HepG2 (cell line): ENCODE results near the gene KRT34. TPM values are rescaled to one million over a fixed set of nuclear protein-coding genes. Genes with fewer than 3 reads are reported as not detected.

ENCODE experiments used
- ATAC-seq: fragments of 200-7000 bp; cut with Tn5 transposase; 3 replicates; pipeline ENCODE4 v1.9.1; 2020; ENCODE audit warnings: mild to moderate bottlenecking, moderate library complexity
- BruUV-seq: library from RNA; stranded (reverse); fragments of 400-500 nt; replicated peaks from 2 replicates; lab custom pipeline; 2021; lab: Mats Ljungman, UMichigan
- CTCF ChIA-PET: fragments of 300-600 bp; formaldehyde crosslinking; extraction: SDS; loops from one replicate; lab custom pipeline; 2021; ENCODE audit warnings: low total read pairs, inconsistent platforms, low intra/inter-chr PET ratio; lab: Yijun Ruan, JAX
- POLR2A ChIA-PET: fragments of 350-600 bp; sonication (Branson Sonifier 250); formaldehyde crosslinking; loops from one replicate; lab custom pipeline; 2020; ENCODE audit warnings: antibody characterized with exemption, inconsistent platforms; lab: Yijun Ruan, JAX
- DNase-seq: peaks from one replicate; pipeline ENCODE4 v3.0.0-alpha.2; 2015; ENCODE audit warnings: low spot score
- FAIRE-seq: peaks from 3 replicates; lab custom pipeline; 2011; peaks lifted over from hg19 to GRCh38; lab: Jason Lieb, UNC
- H2AFZ ChIP-seq: one replicate; pipeline ENCODE4 v1.6.1; 2011; ENCODE audit warnings: low read length, inconsistent platforms
- H3K27ac ChIP-seq: fragments of 300-600 bp; 3 replicates; pipeline ENCODE4 v1.8.0; 2011; ENCODE audit warnings: mixed run types, mild to moderate bottlenecking, mixed read lengths, low read length, inconsistent platforms; ENCODE audit not compliant: insufficient read depth; ENCODE audit errors: extremely low read length
- H3K27me3 ChIP-seq, 2 experiments: fragments of 200-600 bp in 1 of 2; 2 replicates in 1 of 2; 3 replicates in 1 of 2; pipeline versions ENCODE4 v1.6.0 to v1.8.0; 2011; ENCODE audit warnings: low read length in 2 of 2, mild to moderate bottlenecking in 2 of 2, moderate library complexity in 2 of 2, inconsistent platforms in 1 of 2; ENCODE audit not compliant: insufficient read depth in 2 of 2, control insufficient read depth in 1 of 2
- H3K36me3 ChIP-seq, 2 experiments: fragments of 200-600 bp in 1 of 2; replicated peaks in 1 of 2; 2 replicates in 1 of 2; 3 replicates in 1 of 2; pipeline versions ENCODE4 v1.5.1 to v1.8.0; 2011; ENCODE audit warnings: low read length in 2 of 2, inconsistent platforms in 1 of 2; ENCODE audit not compliant: insufficient read depth in 2 of 2, control insufficient read depth in 1 of 2
- H3K4me1 ChIP-seq: 2 replicates; pipeline ENCODE4 v1.5.1; 2012; ENCODE audit warnings: low read length, inconsistent platforms; ENCODE audit not compliant: insufficient read depth
- H3K4me2 ChIP-seq: 2 replicates; pipeline ENCODE4 v1.6.0; 2011; ENCODE audit warnings: low read depth, low read length, inconsistent platforms
- H3K4me3 ChIP-seq, 3 experiments: fragments of 200-600 bp in 1 of 3; sonication (generic), shearing (Covaris generic) in 1 of 3; replicated peaks in 1 of 3; 2 replicates each; pipeline ENCODE4 v1.5.1; 2011 to 2016; ENCODE audit warnings: low read length in 3 of 3, inconsistent platforms in 2 of 3, low read depth in 2 of 3, mild to moderate bottlenecking in 2 of 3, control low read depth in 1 of 3, mixed read lengths in 1 of 3; ENCODE audit not compliant: insufficient read depth in 1 of 3
- H3K79me2 ChIP-seq: one replicate; pipeline ENCODE4 v1.6.1; 2011; ENCODE audit warnings: low read length, inconsistent platforms; ENCODE audit not compliant: insufficient read depth
- H3K9ac ChIP-seq: 2 replicates; pipeline ENCODE4 v1.6.0; 2011; ENCODE audit warnings: mild to moderate bottlenecking, low read depth, low read length, inconsistent platforms; ENCODE audit not compliant: insufficient read depth
- H3K9me3 ChIP-seq: 2 replicates; pipeline ENCODE4 v1.5.1; 2012; ENCODE audit warnings: mild to moderate bottlenecking, low read length
- H4K20me1 ChIP-seq: 2 replicates; pipeline ENCODE4 v1.6.0; 2011; ENCODE audit warnings: inconsistent platforms, mild to moderate bottlenecking, low read length, moderate library complexity; ENCODE audit not compliant: insufficient read depth
- GATAD1 ChIP-seq: IDR thresholded peaks from 2 replicates; pipeline ENCODE4 v1.6.1; 2016; ENCODE audit warnings: missing genetic modification reagents, missing compliant biosample characterization
- MAFK ChIP-seq, 2 experiments: IDR thresholded peaks in 1 of 2; conservative IDR thresholded peaks in 1 of 2; 2 replicates each; pipeline ENCODE4 v1.6.1; 2011; ENCODE audit warnings: improper control_type of control experiment in 2 of 2, low read length in 2 of 2
- PHF21A ChIP-seq: sonication (generic); formaldehyde crosslinking; IDR thresholded peaks from 2 replicates; pipeline ENCODE4 v1.5.0; 2020; ENCODE audit warnings: mild to moderate bottlenecking, missing genetic modification reagents
- SP1 ChIP-seq, 2 experiments: fragments of 450-650 bp in 1 of 2; sonication (generic) in 1 of 2; formaldehyde crosslinking in 1 of 2; IDR thresholded peaks; 2 replicates each; pipeline versions ENCODE4 v1.4.0 to v1.6.1; 2016 to 2020; ENCODE audit warnings: missing genetic modification reagents in 1 of 2
- SRSF4 ChIP-seq: fragments of 200-400 bp; formaldehyde crosslinking; IDR thresholded peaks from one replicate; pipeline ENCODE4 v1.6.1; 2018; ENCODE audit warnings: mild to moderate bottlenecking, low read depth, low read length, moderate library complexity; ENCODE audit not compliant: poor library complexity, severe bottlenecking
- TMF1 ChIP-seq: sonication (generic); formaldehyde crosslinking; IDR thresholded peaks from 2 replicates; pipeline ENCODE4 v1.8.1; 2022; ENCODE audit warnings: low read depth, missing genetic modification reagents
- ZNF136 ChIP-seq: sonication (generic); formaldehyde crosslinking; IDR thresholded peaks from 2 replicates; pipeline ENCODE4 v1.8.1; 2022; ENCODE audit warnings: low read depth, mild to moderate bottlenecking, moderate library complexity, missing genetic modification reagents
- ZNF678 ChIP-seq: sonication (generic); formaldehyde crosslinking; IDR thresholded peaks from 2 replicates; pipeline ENCODE4 v1.4.0; 2020; ENCODE audit warnings: mild to moderate bottlenecking, missing genetic modification reagents
- WGBS: methylation state at CpG from one replicate; pipeline ENCODE4 v1.1.6; 2017; ENCODE audit warnings: low lambda C conversion rate; 5-methylcytosine and 5-hydroxymethylcytosine counted together
- in situ Hi-C: cut with HindIII; loops from 2 replicates; pipeline ENCODE4 v1.10.0; 2017; ENCODE audit warnings: low pct_unique_long_range_greater_than_20kb; ENCODE audit not compliant: extremely low pct_ligation_motif_present
- intact Hi-C: fragments of 100-400 bp; cut with micrococcal nuclease; formaldehyde crosslinking; loops from one replicate; pipeline ENCODE4 v1.10.0; 2022; ENCODE audit not compliant: unreplicated experiment
- polyA plus RNA-seq, 8 experiments: library from polyadenylated mRNA; depleted of rRNA in 3 of 8; stranded (reverse) in 7 of 8; unstranded in 1 of 8; fragments of >200 nt; fragmentation: Illumina TruSeq in 4 of 8; extraction: Trizol in 4 of 8; gene quantifications; 2 replicates each; pipeline versions ENCODE4 v1.2.1 to v1.2.3, GENCODE V29; 2011 to 2016; ENCODE audit warnings: low read depth in 4 of 8, missing spikeins in 1 of 8, mixed read lengths in 1 of 8; ENCODE audit not compliant: insufficient read depth in 1 of 8
- total RNA-seq, 5 experiments: library from RNA; depleted of rRNA; stranded (reverse); fragments of >200 nt; fragmentation: Illumina TruSeq; extraction: Trizol; gene quantifications; 2 replicates each; pipeline ENCODE4 v1.2.3, GENCODE V29; 2016; ENCODE audit warnings: low read depth in 1 of 5
- TF ChIP-seq, protein P1 (sequence below): sonication (generic); formaldehyde crosslinking; IDR thresholded peaks from 2 replicates; pipeline ENCODE4 v1.4.0; 2020; ENCODE audit warnings: missing genetic modification reagents, low read depth, mild to moderate bottlenecking, borderline replicate concordance
- TF ChIP-seq, protein P2 (sequence below): sonication (generic); formaldehyde crosslinking; IDR thresholded peaks from 2 replicates; pipeline ENCODE4; 2020; ENCODE audit warnings: missing genetic modification reagents, mild to moderate bottlenecking, borderline replicate concordance
- TF ChIP-seq, protein P3 (sequence below): sonication (generic); formaldehyde crosslinking; IDR thresholded peaks from 2 replicates; pipeline ENCODE4 v1.8.0; 2022; ENCODE audit warnings: mild to moderate bottlenecking, missing genetic modification reagents, borderline replicate concordance

Gene KRT34
- total and polyA plus RNA-seq, 2 of the 13 experiments (the other 11 are each of a cell fraction or from before 2014, with no cell fraction given) = not detected

GRCh38 chr17:41429667-41430066 is 47.6 kb upstream of the KRT34 start:
- no peak overlapping the region for H3K27ac ChIP-seq
- in situ Hi-C loops = no loop called here
- H3K4me1 ChIP-seq = peaks cover 22% of the 10 kb centered on the region; the same call in 1 of the 2 replicates
- no peaks in the 10 kb centered on the region for H4K20me1 ChIP-seq
- ATAC-seq (no peak), FAIRE-seq (no peak), DNase-seq (no peak)
- no peak overlapping the region for H3K9ac ChIP-seq
- intact Hi-C loops = no loop called here
- H3K9me3 ChIP-seq = no peaks in the 10 kb centered on the region
- CTCF ChIA-PET = no interaction called here
- H3K79me2 ChIP-seq = no peaks in the 10 kb centered on the region
- H2AFZ ChIP-seq = no peak overlapping the region
- no peaks in the 10 kb centered on the region for H3K27me3 ChIP-seq
- H3K36me3 ChIP-seq = no peaks in the 10 kb centered on the region
- H3K4me3 ChIP-seq = no peak overlapping the region
- POLR2A ChIA-PET = no interaction called here
- no peak overlapping the region for H3K4me2 ChIP-seq
- 73% methylated on average over 7 of the region's 7 CpGs for WGBS
- no TSS peak for BruUV-seq
- TF ChIP-seq, protein P1, sequence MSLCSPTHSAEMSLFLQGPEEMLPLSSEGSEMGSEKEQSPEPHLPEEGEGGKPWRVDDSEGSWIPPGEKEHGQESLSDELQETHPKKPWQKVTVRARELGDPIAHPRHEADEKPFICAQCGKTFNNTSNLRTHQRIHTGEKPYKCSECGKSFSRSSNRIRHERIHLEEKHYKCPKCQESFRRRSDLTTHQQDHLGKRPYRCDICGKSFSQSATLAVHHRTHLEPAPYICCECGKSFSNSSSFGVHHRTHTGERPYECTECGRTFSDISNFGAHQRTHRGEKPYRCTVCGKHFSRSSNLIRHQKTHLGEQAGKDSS (CRISPR knock-in tag) = no peak
- TF ChIP-seq ZNF136 (no peak), SP1 (IDR thresholded peaks at IDR 0.05) (no peak), SP1 (CRISPR knock-in tag; IDR thresholded peaks at IDR 0.05) (no peak), MAFK (conservative IDR thresholded peaks at IDR 0.05 in 1 of 2, IDR thresholded peaks at IDR 0.05 in 1 of 2; ENCODE audit: low read length in 2 of 2) (no peak), GATAD1 (CRISPR knock-in tag) (no peak), SRSF4 (no peak), TMF1 (CRISPR knock-in tag) (no peak), PHF21A (no peak), ZNF678 (CRISPR knock-in tag) (no peak)
- TF ChIP-seq, protein P2, sequence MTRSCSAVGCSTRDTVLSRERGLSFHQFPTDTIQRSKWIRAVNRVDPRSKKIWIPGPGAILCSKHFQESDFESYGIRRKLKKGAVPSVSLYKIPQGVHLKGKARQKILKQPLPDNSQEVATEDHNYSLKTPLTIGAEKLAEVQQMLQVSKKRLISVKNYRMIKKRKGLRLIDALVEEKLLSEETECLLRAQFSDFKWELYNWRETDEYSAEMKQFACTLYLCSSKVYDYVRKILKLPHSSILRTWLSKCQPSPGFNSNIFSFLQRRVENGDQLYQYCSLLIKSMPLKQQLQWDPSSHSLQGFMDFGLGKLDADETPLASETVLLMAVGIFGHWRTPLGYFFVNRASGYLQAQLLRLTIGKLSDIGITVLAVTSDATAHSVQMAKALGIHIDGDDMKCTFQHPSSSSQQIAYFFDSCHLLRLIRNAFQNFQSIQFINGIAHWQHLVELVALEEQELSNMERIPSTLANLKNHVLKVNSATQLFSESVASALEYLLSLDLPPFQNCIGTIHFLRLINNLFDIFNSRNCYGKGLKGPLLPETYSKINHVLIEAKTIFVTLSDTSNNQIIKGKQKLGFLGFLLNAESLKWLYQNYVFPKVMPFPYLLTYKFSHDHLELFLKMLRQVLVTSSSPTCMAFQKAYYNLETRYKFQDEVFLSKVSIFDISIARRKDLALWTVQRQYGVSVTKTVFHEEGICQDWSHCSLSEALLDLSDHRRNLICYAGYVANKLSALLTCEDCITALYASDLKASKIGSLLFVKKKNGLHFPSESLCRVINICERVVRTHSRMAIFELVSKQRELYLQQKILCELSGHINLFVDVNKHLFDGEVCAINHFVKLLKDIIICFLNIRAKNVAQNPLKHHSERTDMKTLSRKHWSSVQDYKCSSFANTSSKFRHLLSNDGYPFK (CRISPR knock-in tag) = no peak
- TF ChIP-seq, protein P3, sequence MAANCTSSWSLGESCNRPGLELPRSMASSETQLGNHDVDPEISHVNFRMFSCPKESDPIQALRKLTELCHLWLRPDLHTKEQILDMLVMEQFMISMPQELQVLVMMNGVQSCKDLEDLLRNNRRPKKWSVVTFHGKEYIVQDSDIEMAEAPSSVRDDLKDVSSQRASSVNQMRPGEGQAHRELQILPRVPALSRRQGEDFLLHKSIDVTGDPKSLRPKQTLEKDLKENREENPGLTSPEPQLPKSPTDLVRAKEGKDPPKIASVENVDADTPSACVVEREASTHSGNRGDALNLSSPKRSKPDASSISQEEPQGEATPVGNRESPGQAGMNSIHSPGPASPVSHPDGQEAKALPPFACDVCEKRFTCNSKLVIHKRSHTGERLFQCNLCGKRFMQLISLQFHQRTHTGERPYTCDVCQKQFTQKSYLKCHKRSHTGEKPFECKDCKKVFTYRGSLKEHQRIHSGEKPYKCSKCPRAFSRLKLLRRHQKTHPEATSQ (CRISPR knock-in tag) = no peak
